ENCODE data around the gene PSEN2. TPM values are rescaled to one million over a fixed set of nuclear protein-coding genes. Genes with fewer than 3 reads are reported as not detected.

PSEN2 gene
- 6.5 TPM for polyA plus RNA-seq (2013, experiment 1 of 2)
- 6.4 TPM for polyA plus RNA-seq (2013, experiment 2 of 2)

DNA sequence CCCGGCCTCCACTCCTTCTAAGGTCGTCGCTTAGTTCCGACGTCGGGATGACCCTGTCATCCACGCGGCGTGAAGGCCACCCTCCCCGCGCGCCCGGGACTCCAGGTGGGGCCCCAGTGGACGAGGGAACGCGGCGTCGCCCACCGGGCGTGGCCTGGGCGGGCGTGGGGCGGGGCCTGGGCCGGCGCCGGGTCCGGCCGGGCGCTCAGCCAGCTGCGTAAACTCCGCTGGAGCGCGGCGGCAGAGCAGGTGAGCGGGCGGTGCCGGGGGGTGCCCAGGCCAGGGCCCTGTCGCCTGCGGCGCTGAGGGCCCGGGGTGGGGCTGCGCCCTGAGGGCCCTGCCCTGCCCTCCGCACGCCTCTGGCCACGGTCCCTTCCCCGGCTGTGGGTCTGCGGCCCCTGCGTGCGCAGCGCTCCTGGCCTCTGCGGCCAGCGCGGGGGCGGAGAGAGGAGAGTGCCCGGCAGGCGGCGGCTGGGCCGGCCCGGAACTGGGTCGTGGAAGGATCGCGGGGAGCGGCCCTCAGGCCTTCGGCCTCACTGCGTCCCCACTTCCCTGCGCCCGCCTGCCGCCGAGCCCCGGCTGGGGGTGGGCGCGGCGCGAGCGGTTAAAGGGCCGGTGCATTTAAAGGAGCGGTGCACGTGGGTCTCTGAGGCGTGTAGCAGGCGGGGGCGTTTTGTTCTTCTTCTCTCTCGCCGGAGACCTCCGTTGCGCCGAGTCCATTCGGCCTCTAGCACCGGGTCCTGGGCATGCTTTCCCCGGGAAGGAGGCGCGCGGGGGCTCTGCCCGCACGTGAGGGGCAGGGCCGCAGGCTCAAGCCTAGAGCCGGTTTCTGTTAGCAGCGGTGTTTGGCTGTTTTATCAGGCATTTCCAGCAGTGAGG is at the start of gene PSEN2:
PSEN2 (plus strand) TSS at position 216 of the 879 bp plus-strand sequence. CDS start 11,292 bp downstream, outside the sequence.
- Histone ChIP-seq H3K9me3 (ENCODE audit: control insufficient read depth, low read length) (peaks cover 3% of the 10 kb centered on the region), H3K27ac (ENCODE audit: low read depth, low read length, severe bottlenecking) (no peak within 1 kb of the TSS), H3K4me1 (ENCODE audit: control insufficient read depth, insufficient read depth, low read length, poor library complexity, severe bottlenecking) (peaks cover 9% of the 10 kb centered on the region), H3K4me3 (ENCODE audit: extremely low read depth, insufficient read depth, low read length, poor library complexity, severe bottlenecking) (peak within 1 kb of the TSS; percentile 64), H3K36me3 (ENCODE audit: control insufficient read depth, insufficient read depth, low read length) (peaks cover 5% of the 10 kb centered on the region)
- 1% methylated on average over 79 of the region's 97 CpGs for WGBS, 2 experiments (ENCODE audit: insufficient coverage in 2 of 2)

DNA sequence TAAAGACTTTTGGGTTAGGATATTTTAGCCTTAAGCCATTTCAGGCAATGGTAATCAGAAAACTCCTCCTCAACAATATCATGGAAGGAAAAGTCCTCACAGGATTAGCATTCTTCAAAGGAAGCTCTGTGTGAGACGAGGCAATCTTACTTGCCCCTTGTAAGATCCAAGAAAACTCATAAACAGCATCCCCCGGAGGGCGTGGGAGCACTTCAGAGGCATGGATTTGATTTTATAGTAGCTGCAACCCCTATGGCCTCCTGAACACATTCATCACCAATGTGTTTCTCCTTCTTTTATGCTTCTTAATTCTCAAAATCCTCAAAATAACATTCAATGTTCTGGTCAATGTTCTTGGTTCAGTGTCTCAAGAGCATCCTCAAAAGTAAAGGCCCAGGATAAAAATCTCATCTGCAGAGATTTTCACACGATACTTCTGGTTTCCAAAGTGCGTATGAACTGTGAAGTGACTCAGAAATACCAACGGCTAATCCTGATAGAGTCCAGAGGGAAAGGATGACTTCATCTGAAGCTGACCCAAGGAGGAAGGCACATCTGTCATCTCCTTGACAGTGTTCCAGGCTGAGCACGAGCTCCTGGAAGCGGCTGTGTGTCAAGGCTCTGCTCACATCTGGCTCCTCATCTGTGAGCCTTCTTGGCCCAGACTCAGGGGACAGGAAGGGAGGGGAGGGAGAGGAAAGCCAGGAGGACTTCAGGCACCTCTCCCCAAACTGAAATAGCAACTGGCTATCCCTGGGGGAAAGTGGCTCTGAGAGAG is 49.3 kb upstream of the PSEN2 start:
- Histone ChIP-seq H3K9me3 (ENCODE audit: control insufficient read depth, low read length) (peaks cover 6% of the 10 kb centered on the region), H3K4me1 (ENCODE audit: control insufficient read depth, insufficient read depth, low read length, poor library complexity, severe bottlenecking) (peaks cover 30% of the 10 kb centered on the region), H3K36me3 (ENCODE audit: control insufficient read depth, insufficient read depth, low read length) (no peaks in the 10 kb centered on the region), H3K27ac (ENCODE audit: low read depth, low read length, severe bottlenecking) (peak overlapping the region; percentile 69), H3K4me3 (ENCODE audit: extremely low read depth, insufficient read depth, low read length, poor library complexity, severe bottlenecking) (no peak overlapping the region)
- WGBS, 2 experiments (ENCODE audit: insufficient coverage in 2 of 2) = 77 to 78% methylated on average over 4 to 7 of the region's 8 CpGs

DNA sequence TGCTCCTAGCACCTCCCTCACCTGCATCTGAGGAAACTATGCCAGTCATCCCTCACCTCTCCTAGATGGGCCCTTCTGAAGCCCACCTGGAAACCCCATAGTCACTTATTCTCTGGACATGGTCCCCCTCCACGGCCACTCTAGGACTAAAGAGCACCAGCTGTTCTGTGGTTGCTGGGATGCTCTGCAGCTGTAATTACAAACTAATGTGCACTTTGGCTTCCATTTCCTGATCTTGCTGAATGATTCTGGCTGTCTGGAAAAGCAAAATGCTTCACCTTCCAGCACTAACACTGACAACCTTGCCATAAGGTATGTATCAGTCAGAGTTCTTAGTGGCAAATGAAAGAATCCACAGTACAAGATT is 48.7 kb upstream of the PSEN2 start:
- 91 to 100% methylated on average over 1 of the region's 1 CpG for WGBS, 2 experiments (ENCODE audit: insufficient coverage in 2 of 2)
- Histone ChIP-seq H3K9me3 (ENCODE audit: control insufficient read depth, low read length) (peaks cover 6% of the 10 kb centered on the region), H3K27ac (ENCODE audit: low read depth, low read length, severe bottlenecking) (peak overlapping the region; percentile 59), H3K4me1 (ENCODE audit: control insufficient read depth, insufficient read depth, low read length, poor library complexity, severe bottlenecking) (peaks cover 30% of the 10 kb centered on the region), H3K36me3 (ENCODE audit: control insufficient read depth, insufficient read depth, low read length) (no peaks in the 10 kb centered on the region), H3K4me3 (ENCODE audit: extremely low read depth, insufficient read depth, low read length, poor library complexity, severe bottlenecking) (no peak overlapping the region)

DNA sequence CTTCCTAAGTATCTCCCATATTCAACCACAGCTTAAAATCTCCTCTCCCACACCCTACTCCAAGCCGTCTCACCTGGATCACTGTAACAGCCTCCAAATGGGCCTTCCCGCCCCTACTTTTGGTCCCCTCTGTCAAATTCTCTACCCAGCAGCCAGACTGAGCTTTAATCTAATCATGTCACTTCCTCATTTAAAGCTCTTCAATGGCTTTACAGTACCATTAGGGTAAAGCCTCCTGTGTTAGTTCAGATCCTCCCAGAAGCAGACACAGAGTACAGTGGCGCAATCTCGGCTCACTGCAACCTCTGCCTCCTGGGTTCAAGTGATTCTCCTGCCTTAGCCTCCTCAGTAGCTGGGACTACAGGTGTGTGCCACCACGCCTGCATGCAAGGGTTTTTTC is 46.8 kb upstream of the PSEN2 start:
- 85 to 93% methylated on average over 4 to 5 of the region's 5 CpGs for WGBS, 2 experiments (ENCODE audit: insufficient coverage in 2 of 2)
- Histone ChIP-seq H3K4me3 (ENCODE audit: extremely low read depth, insufficient read depth, low read length, poor library complexity, severe bottlenecking) (no peak overlapping the region), H3K4me1 (ENCODE audit: control insufficient read depth, insufficient read depth, low read length, poor library complexity, severe bottlenecking) (peaks cover 36% of the 10 kb centered on the region), H3K27ac (ENCODE audit: low read depth, low read length, severe bottlenecking) (no peak overlapping the region), H3K36me3 (ENCODE audit: control insufficient read depth, insufficient read depth, low read length) (no peaks in the 10 kb centered on the region), H3K9me3 (ENCODE audit: control insufficient read depth, low read length) (no peaks in the 10 kb centered on the region)

DNA sequence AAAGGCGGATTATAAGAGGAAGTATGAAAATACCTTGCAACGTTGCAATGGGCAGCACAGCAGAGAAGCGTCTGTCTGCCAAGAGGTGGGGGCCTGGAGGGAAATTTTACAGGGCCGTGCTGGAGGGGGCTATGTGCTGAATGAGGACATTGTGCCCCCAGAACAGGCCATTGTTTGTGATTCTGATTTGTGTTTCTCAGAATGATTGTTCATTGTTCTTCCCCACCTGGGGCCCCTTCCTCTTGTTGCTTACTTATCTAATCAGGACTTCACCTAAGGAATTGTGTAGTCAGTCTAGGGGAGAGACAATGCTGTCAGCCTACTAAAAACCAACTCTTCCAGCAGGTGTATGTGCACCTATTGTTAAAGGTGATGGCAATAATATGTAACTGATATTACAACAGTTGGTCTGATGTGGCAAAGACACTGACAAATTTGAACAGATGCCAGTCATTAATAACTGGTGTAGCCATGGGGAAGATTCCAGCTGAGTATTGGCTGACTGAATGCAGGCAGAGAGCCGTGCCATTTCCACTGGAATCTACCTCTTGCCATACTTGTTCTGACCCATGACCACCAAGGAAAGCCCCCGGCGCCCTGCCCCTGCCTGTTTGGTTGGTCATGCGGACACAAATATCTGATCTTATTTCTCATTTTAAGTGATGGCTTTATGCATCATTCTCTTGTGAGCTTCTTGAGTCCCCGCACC is 45.2 kb upstream of the PSEN2 start:
- no peak overlapping the region for H3K4me3 ChIP-seq (ENCODE audit: extremely low read depth, insufficient read depth, low read length, poor library complexity, severe bottlenecking)
- H3K4me1 ChIP-seq (ENCODE audit: control insufficient read depth, insufficient read depth, low read length, poor library complexity, severe bottlenecking) = peaks cover 31% of the 10 kb centered on the region
- no peaks in the 10 kb centered on the region for H3K36me3 ChIP-seq (ENCODE audit: control insufficient read depth, insufficient read depth, low read length)
- H3K9me3 ChIP-seq (ENCODE audit: control insufficient read depth, low read length) = no peaks in the 10 kb centered on the region
- H3K27ac ChIP-seq (ENCODE audit: low read depth, low read length, severe bottlenecking) = no peak overlapping the region
- WGBS, 2 experiments (ENCODE audit: insufficient coverage in 2 of 2) = 93 to 95% methylated on average over 7 of the region's 9 CpGs

DNA sequence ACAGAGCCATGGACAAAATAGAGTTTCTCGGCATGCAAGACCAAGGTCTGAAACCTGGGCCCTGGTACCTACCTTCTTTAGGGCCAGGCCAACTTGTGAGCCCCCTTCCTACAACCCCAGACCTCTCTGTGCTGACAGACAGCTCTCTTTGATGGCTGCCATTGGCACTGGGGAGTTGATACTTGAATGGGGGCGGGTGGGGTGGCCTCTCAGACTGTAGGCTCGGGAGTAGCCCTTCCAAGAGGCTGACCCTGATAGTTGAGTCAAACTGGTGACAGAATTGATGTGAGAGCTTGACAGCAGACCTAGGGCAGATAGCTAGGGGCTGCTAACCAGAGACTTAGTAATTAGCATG is 44.7 kb upstream of the PSEN2 start:
- peaks cover 27% of the 10 kb centered on the region for H3K4me1 ChIP-seq (ENCODE audit: control insufficient read depth, insufficient read depth, low read length, poor library complexity, severe bottlenecking)
- no peaks in the 10 kb centered on the region for H3K36me3 ChIP-seq (ENCODE audit: control insufficient read depth, insufficient read depth, low read length)
- H3K9me3 ChIP-seq (ENCODE audit: control insufficient read depth, low read length) = no peaks in the 10 kb centered on the region
- H3K27ac ChIP-seq (ENCODE audit: low read depth, low read length, severe bottlenecking) = no peak overlapping the region
- H3K4me3 ChIP-seq (ENCODE audit: extremely low read depth, insufficient read depth, low read length, poor library complexity, severe bottlenecking) = no peak overlapping the region
- WGBS, 2 experiments (ENCODE audit: insufficient coverage in 2 of 2) = 85% methylated on average over 3 of the region's 3 CpGs

DNA sequence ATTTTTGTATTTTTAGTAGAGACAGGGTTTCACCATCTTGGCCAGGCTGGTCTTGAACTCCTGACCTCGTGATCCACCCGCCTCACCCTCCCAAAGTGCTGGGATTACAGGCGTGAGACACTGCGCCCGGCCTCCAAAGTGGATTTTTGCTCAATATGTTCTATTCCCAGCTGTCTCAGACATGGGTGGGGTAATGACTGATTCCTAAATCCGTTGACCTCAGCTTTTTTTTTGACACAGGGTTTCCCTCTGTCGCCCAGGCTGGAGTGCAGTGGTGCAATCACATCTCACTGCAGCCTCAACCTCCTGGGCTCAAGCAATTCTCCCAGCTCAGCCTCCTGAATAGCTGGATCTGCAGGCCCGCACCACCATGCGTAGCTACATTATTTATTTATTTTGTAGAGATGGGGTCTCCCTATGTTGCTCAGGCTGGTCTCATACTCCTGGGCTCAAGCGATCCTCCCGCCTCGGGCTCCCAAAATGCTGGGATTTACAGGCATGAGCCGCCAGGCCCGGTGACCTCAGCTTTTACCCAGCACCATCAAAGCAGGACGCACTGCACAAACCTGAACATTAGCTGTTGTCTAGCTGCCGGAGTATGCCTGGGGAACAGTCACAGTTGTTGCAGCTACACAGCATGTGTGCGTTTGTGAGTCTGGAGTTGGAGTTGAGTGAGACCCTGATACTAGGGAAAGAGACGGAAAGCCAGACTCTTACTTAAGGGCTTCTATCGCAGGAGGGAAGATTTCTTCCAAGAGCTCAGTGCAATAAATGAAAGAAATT is 43.7 kb upstream of the PSEN2 start:
- Histone ChIP-seq H3K4me1 (ENCODE audit: control insufficient read depth, insufficient read depth, low read length, poor library complexity, severe bottlenecking) (peaks cover 19% of the 10 kb centered on the region), H3K36me3 (ENCODE audit: control insufficient read depth, insufficient read depth, low read length) (no peaks in the 10 kb centered on the region), H3K4me3 (ENCODE audit: extremely low read depth, insufficient read depth, low read length, poor library complexity, severe bottlenecking) (no peak overlapping the region), H3K9me3 (ENCODE audit: control insufficient read depth, low read length) (no peaks in the 10 kb centered on the region), H3K27ac (ENCODE audit: low read depth, low read length, severe bottlenecking) (no peak overlapping the region)
- 93 to 95% methylated on average over 13 to 17 of the region's 19 CpGs for WGBS, 2 experiments (ENCODE audit: insufficient coverage in 2 of 2)

DNA sequence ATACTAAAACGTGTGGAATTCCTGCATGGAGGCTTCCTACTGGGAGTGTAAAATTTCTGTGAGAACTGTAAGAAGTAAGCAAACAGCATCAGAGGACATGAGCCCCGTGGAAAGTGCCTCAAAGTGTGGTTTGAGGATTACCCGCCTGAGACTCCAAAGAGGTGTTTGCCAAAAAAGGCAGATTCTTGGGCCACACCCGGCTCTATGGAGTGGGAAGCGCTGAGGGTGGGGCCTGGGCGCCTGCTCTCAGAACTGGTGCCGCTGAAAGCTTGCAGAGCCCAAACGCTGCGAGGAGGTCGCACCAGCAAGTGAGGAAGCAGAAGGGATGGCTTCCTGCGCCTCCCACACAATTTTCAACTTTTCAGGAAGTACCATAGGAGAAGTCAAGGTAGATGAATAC is 43.0 kb upstream of the PSEN2 start:
- Histone ChIP-seq H3K9me3 (ENCODE audit: control insufficient read depth, low read length) (peaks cover 3% of the 10 kb centered on the region), H3K4me3 (ENCODE audit: extremely low read depth, insufficient read depth, low read length, poor library complexity, severe bottlenecking) (no peak overlapping the region), H3K27ac (ENCODE audit: low read depth, low read length, severe bottlenecking) (peak overlapping the region; percentile 66), H3K4me1 (ENCODE audit: control insufficient read depth, insufficient read depth, low read length, poor library complexity, severe bottlenecking) (peaks cover 14% of the 10 kb centered on the region), H3K36me3 (ENCODE audit: control insufficient read depth, insufficient read depth, low read length) (no peaks in the 10 kb centered on the region)
- WGBS, 2 experiments (ENCODE audit: insufficient coverage in 2 of 2) = 25 to 30% methylated on average over 7 to 9 of the region's 11 CpGs

DNA sequence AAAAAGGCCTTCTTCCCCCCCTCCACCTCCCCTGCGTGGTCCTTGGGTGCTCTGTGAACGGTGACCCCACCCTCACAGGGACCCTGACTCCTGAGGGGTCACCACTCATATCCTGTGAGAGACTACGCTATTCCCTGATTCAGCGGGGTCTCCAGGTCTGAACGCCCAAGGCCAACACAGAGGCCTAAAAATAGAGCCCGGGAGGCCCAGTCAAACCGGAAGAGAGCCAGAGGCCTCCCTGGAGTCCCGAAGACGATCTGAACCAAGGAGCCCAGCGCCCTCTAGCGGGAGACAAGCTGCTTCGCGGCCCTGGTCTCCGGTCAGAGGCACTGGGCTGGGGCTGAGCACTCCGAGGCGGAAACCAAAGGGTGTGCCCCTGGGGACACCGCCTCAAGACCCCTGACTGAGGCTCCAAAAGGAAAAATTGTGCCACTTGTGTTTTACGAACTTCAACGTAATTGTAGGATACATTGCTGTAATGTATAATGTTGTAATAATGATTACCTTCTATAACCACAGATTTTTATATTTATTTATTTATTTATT is 42.4 kb upstream of the PSEN2 start:
- peaks cover 14% of the 10 kb centered on the region for H3K4me1 ChIP-seq (ENCODE audit: control insufficient read depth, insufficient read depth, low read length, poor library complexity, severe bottlenecking)
- H3K4me3 ChIP-seq (ENCODE audit: extremely low read depth, insufficient read depth, low read length, poor library complexity, severe bottlenecking) = no peak overlapping the region
- WGBS, 2 experiments (ENCODE audit: insufficient coverage in 2 of 2) = 6% methylated on average over 12 to 14 of the region's 19 CpGs
- H3K27ac ChIP-seq (ENCODE audit: low read depth, low read length, severe bottlenecking) = peak overlapping the region; percentile 66
- H3K36me3 ChIP-seq (ENCODE audit: control insufficient read depth, insufficient read depth, low read length) = no peaks in the 10 kb centered on the region
- H3K9me3 ChIP-seq (ENCODE audit: control insufficient read depth, low read length) = peaks cover 7% of the 10 kb centered on the region

DNA sequence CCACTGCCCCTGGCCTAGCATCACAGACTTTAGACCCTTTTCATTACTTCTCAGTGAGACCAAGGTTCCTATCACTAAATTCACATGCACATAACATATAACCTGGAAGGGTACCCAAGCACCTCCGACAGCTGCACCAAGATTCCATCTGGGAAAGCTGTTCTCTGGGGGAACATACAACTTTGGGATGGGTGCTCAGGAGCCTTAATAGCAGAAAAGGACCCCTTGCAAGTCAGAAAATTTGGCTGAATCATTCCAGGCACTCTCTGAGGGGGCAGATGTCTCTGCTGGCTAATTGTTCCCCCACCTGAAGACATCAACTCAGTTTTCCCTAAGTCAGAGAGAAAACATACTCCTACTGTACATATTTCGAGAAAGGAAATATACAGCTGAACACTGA is 41.3 kb upstream of the PSEN2 start:
- H3K9me3 ChIP-seq (ENCODE audit: control insufficient read depth, low read length) = peaks cover 11% of the 10 kb centered on the region
- H3K27ac ChIP-seq (ENCODE audit: low read depth, low read length, severe bottlenecking) = no peak overlapping the region
- peaks cover 14% of the 10 kb centered on the region for H3K4me1 ChIP-seq (ENCODE audit: control insufficient read depth, insufficient read depth, low read length, poor library complexity, severe bottlenecking)
- no peak overlapping the region for H3K4me3 ChIP-seq (ENCODE audit: extremely low read depth, insufficient read depth, low read length, poor library complexity, severe bottlenecking)
- 92% methylated on average over 2 of the region's 2 CpGs; no CpG with 5 or more reads in 1 of the 2 experiments for WGBS, 2 experiments (ENCODE audit: insufficient coverage in 2 of 2)
- H3K36me3 ChIP-seq (ENCODE audit: control insufficient read depth, insufficient read depth, low read length) = no peaks in the 10 kb centered on the region
